GM23248 (cell line): ENCODE results near the gene SNX27. TPM values are rescaled to one million over a fixed set of nuclear protein-coding genes. Genes with fewer than 3 reads are reported as not detected.
"Not testable (repeated sequence)": the region's sequence is repeated elsewhere in the genome, so short reads cannot be mapped to it uniquely, and the experiment has no call there.

Source experiments
- DNase-seq: peaks from one replicate; pipeline ENCODE4 v3.0.0-alpha.2; 2015
- H2AFZ ChIP-seq: fragments of 200-600 bp; sonication (generic); 2 replicates; pipeline ENCODE4 v1.6.1; 2016; ENCODE audit warnings: antibody characterized with exemption
- H3F3A ChIP-seq: fragments of 200-600 bp; sonication (generic); 2 replicates; pipeline ENCODE4 v1.6.1; 2016; ENCODE audit warnings: mild to moderate bottlenecking, antibody characterized with exemption, mixed run types; ENCODE audit not compliant: insufficient read depth
- H3K27ac ChIP-seq: fragments of 200-600 bp; sonication (generic); 2 replicates; pipeline ENCODE4 v1.5.1; 2016; ENCODE audit warnings: mild to moderate bottlenecking
- H3K27me3 ChIP-seq: fragments of 200-600 bp; sonication (generic); replicated peaks from 2 replicates; pipeline ENCODE4 v1.6.1; 2016; ENCODE audit warnings: mild to moderate bottlenecking; ENCODE audit not compliant: insufficient read depth
- H3K36me3 ChIP-seq: fragments of 200-600 bp; sonication (generic); 2 replicates; pipeline ENCODE4 v1.6.1; 2016; ENCODE audit warnings: low read depth, mild to moderate bottlenecking
- H3K4me1 ChIP-seq: fragments of 200-600 bp; sonication (generic); 2 replicates; pipeline ENCODE4 v1.6.1; 2016; ENCODE audit warnings: mild to moderate bottlenecking; ENCODE audit not compliant: insufficient read depth
- H3K4me2 ChIP-seq: fragments of 200-600 bp; sonication (generic); one replicate; pipeline ENCODE4 v1.6.1; 2016; ENCODE audit warnings: mild to moderate bottlenecking; ENCODE audit not compliant: unreplicated experiment
- H3K4me3 ChIP-seq: fragments of 200-600 bp; sonication (generic); 2 replicates; pipeline ENCODE4 v1.5.1; 2016; ENCODE audit warnings: mild to moderate bottlenecking
- H3K79me2 ChIP-seq: fragments of 200-600 bp; sonication (generic); 2 replicates; pipeline ENCODE4 v1.6.1; 2016; ENCODE audit warnings: mild to moderate bottlenecking; ENCODE audit not compliant: insufficient read depth
- H3K9ac ChIP-seq: fragments of 200-600 bp; sonication (generic); 2 replicates; pipeline ENCODE4 v1.6.1; 2016; ENCODE audit warnings: mild to moderate bottlenecking
- H3K9me2 ChIP-seq: fragments of 200-600 bp; sonication (generic); 2 replicates; pipeline ENCODE4 v1.6.1; 2016; ENCODE audit warnings: mixed run types, mild to moderate bottlenecking, moderate library complexity; ENCODE audit not compliant: insufficient read depth
- H3K9me3 ChIP-seq: fragments of 200-600 bp; sonication (generic); one replicate; pipeline ENCODE4 v1.6.1; 2017; ENCODE audit warnings: low read depth
- H4K20me1 ChIP-seq: fragments of 200-600 bp; sonication (generic); 2 replicates; pipeline ENCODE4 v1.6.0; 2016; ENCODE audit not compliant: insufficient read depth
- EZH2 ChIP-seq: fragments of 200-600 bp; sonication (generic); IDR thresholded peaks from 2 replicates; pipeline ENCODE4 v1.6.1; 2018; ENCODE audit warnings: antibody characterized with exemption, mild to moderate bottlenecking; ENCODE audit not compliant: insufficient read depth, poor library complexity, severe bottlenecking
- EZH2phosphoT487 ChIP-seq: fragments of 200-600 bp; sonication (generic); IDR thresholded peaks from 2 replicates; pipeline ENCODE4 v1.6.1; 2018; ENCODE audit warnings: antibody characterized with exemption, moderate library complexity, mild to moderate bottlenecking, low read depth; ENCODE audit not compliant: insufficient read depth
- WGBS, 2 experiments: methylation state at CpG; one replicate each; pipeline ENCODE4 v1.1.6; 2015 to 2017; ENCODE audit warnings: low lambda C conversion rate in 2 of 2, low coverage in 1 of 2; ENCODE audit errors: missing lambda C conversion rate in 2 of 2; 5-methylcytosine and 5-hydroxymethylcytosine counted together
- in situ Hi-C: fragments of 300-500 bp; cut with MboI; formaldehyde crosslinking; loops from 2 replicates; pipeline ENCODE4 v1.15.0; 2020
- polyA plus RNA-seq: library from polyadenylated mRNA; unstranded; fragments of >200 nt; fragmentation: Nextera tagmentation; extraction: Ambion mirVana; gene quantifications from 2 replicates; pipeline ENCODE4 v1.2.1, GENCODE V29; 2016
- total RNA-seq: library from RNA; depleted of rRNA; stranded (reverse); fragments of >200 nt; shearing (Covaris generic); gene quantifications from 2 replicates; pipeline ENCODE4 v1.2.3, GENCODE V29; 2014

SNX27 gene
- total and polyA plus RNA-seq, 2 experiments from 2014 or later: 12.0 to 18.0 TPM

- Histone ChIP-seq H4K20me1 (peaks cover 5% of the 10 kb centered on the region; the same call in 1 of the 2 replicates), H3K9me3 (no peaks in the 10 kb centered on the region), H3K4me3 (no peak overlapping the region), H2AFZ (no peak overlapping the region), H3K79me2 (peaks cover 97% of the 10 kb centered on the region), H3F3A (peaks cover 22% of the 10 kb centered on the region), H3K9ac (no peak overlapping the region), H3K27ac (no peak overlapping the region), H3K4me1 (peaks cover 39% of the 10 kb centered on the region), H3K27me3 (no peaks in the 10 kb centered on the region), H3K9me2 (no peaks in the 10 kb centered on the region), H3K36me3 (no peaks in the 10 kb centered on the region), H3K4me2 (no peak overlapping the region)
- WGBS, 2 experiments: 59% methylated on average over 3 of the region's 3 CpGs
- DNase-seq: no peak
- TF ChIP-seq EZH2phosphoT487: no peak
- in situ Hi-C loops: no loop called here
Observed at GRCh38 chr1:151618003-151618402, 6.2 kb downstream of the SNX27 start.

- H3K27ac ChIP-seq: no peak overlapping the region
- H3K4me1 ChIP-seq: peaks cover 37% of the 10 kb centered on the region
- peaks cover 97% of the 10 kb centered on the region for H3K79me2 ChIP-seq
- no peak overlapping the region for H3K4me2 ChIP-seq
- H3K9ac ChIP-seq: no peak overlapping the region
- peaks cover 5% of the 10 kb centered on the region; the same call in 1 of the 2 replicates for H4K20me1 ChIP-seq
- H2AFZ ChIP-seq: no peak overlapping the region
- H3K27me3 ChIP-seq: no peaks in the 10 kb centered on the region
- TF ChIP-seq EZH2 (no peak), EZH2phosphoT487 (no peak)
- H3K36me3 ChIP-seq: no peaks in the 10 kb centered on the region
- no peaks in the 10 kb centered on the region for H3K9me3 ChIP-seq
- no peak overlapping the region for H3K4me3 ChIP-seq
- peaks cover 22% of the 10 kb centered on the region for H3F3A ChIP-seq
- in situ Hi-C loops: no loop called here
- DNase-seq: no peak
- H3K9me2 ChIP-seq: no peaks in the 10 kb centered on the region
Observed at GRCh38 chr1:151618470-151618869, 6.6 kb downstream of the SNX27 start.

- H4K20me1 ChIP-seq, H3K27me3 ChIP-seq, H3K9me3 ChIP-seq, H2AFZ ChIP-seq, H3K27ac ChIP-seq, in situ Hi-C loops, DNase-seq, H3K4me2 ChIP-seq, H3K36me3 ChIP-seq, H3K9ac ChIP-seq, H3K9me2 ChIP-seq, H3K4me3 ChIP-seq: not testable (repeated sequence)
- H3K79me2 ChIP-seq: peaks cover 97% of the 10 kb centered on the region
- 74 to 79% methylated on average over 6 of the region's 6 CpGs for WGBS, 2 experiments
- H3F3A ChIP-seq: peaks cover 22% of the 10 kb centered on the region
- H3K4me1 ChIP-seq: peaks cover 32% of the 10 kb centered on the region
Observed at GRCh38 chr1:151618996-151619395, 7.1 kb downstream of the SNX27 start.

GRCh38 chr1:151619489-151620093 lies 7.7 kb downstream of the SNX27 start:
- Histone ChIP-seq H3K27me3 (no peaks in the 10 kb centered on the region), H2AFZ (no peak overlapping the region), H3K4me2 (peak overlapping the region; percentile 72), H3K9ac (peak overlapping the region; percentile 33; the same call in 1 of the 2 replicates), H3F3A (peaks cover 22% of the 10 kb centered on the region), H3K9me3 (no peaks in the 10 kb centered on the region), H3K4me3 (no peak overlapping the region), H3K79me2 (peaks cover 95% of the 10 kb centered on the region), H3K27ac (peak overlapping the region; percentile 44), H3K9me2 (no peaks in the 10 kb centered on the region), H3K36me3 (no peaks in the 10 kb centered on the region), H3K4me1 (peaks cover 32% of the 10 kb centered on the region), H4K20me1 (peaks cover 5% of the 10 kb centered on the region; the same call in 1 of the 2 replicates)
- WGBS, 2 experiments: 82 to 83% methylated on average over 6 of the region's 6 CpGs
- no peak for TF ChIP-seq EZH2
- no peak for TF ChIP-seq EZH2phosphoT487
- peak; percentile 70 for DNase-seq
- in situ Hi-C loops: no loop called here

- Histone ChIP-seq H3K36me3 (no peaks in the 10 kb centered on the region), H3K4me2 (peak overlapping the region; percentile 72), H3K9me3 (no peaks in the 10 kb centered on the region), H4K20me1 (peaks cover 5% of the 10 kb centered on the region; the same call in 1 of the 2 replicates), H3K79me2 (peaks cover 95% of the 10 kb centered on the region), H3K4me1 (peaks cover 32% of the 10 kb centered on the region), H2AFZ (no peak overlapping the region), H3F3A (peaks cover 20% of the 10 kb centered on the region), H3K27ac (peak overlapping the region; percentile 44), H3K27me3 (no peaks in the 10 kb centered on the region), H3K9me2 (no peaks in the 10 kb centered on the region), H3K4me3 (peak overlapping the region; percentile 46), H3K9ac (peak overlapping the region; percentile 33)
- DNase-seq: peak; percentile 61
- 17 to 22% methylated on average over 2 of the region's 2 CpGs for WGBS, 2 experiments
- in situ Hi-C loops: no loop called here
- TF ChIP-seq EZH2 (no peak), EZH2phosphoT487 (no peak)
Observed at GRCh38 chr1:151620286-151620685, 8.4 kb downstream of the SNX27 start.
